H1 (cell line): ENCODE measurements around the gene ARMC7. TPM values are rescaled to one million over a fixed set of nuclear protein-coding genes. Genes with fewer than 3 reads are reported as not detected.

ENCODE experiments used
- CTCF ChIA-PET: fragments of 300-600 bp; sonication (Branson Sonifier 250); formaldehyde crosslinking; loops from one replicate; lab custom pipeline; 2021; ENCODE audit not compliant: partially characterized antibody; lab: Charles Lee
- POLR2A ChIA-PET: fragments of 300-600 bp; sonication (Branson Sonifier 250); formaldehyde crosslinking; loops from one replicate; lab custom pipeline; 2021; ENCODE audit warnings: inconsistent platforms; ENCODE audit not compliant: partially characterized antibody; lab: Charles Lee
- DNase-seq, 2 experiments: peaks; one replicate each; pipeline versions ENCODE4 v3.0.0 to v3.0.0-alpha.2; 2010 to 2022; ENCODE audit warnings: low spot score in 2 of 2, low read depth in 1 of 2, mixed read lengths in 1 of 2
- FAIRE-seq: peaks from 2 replicates; lab custom pipeline; 2011; peaks lifted over from hg19 to GRCh38; lab: Jason Lieb, UNC
- H2AFZ ChIP-seq: 2 replicates; pipeline ENCODE4 v1.8.1; 2012; ENCODE audit warnings: low read length, inconsistent platforms
- H2AK5ac ChIP-seq: 2 replicates; pipeline ENCODE4 v1.6.1; 2013; ENCODE audit warnings: low read depth, low read length
- H2BK120ac ChIP-seq: replicated peaks from 2 replicates; pipeline ENCODE3; 2013; ENCODE audit warnings: low read depth, low read length, inconsistent platforms
- H2BK12ac ChIP-seq: 2 replicates; pipeline ENCODE4 v1.6.1; 2013; ENCODE audit warnings: low read depth, low read length
- H2BK15ac ChIP-seq: 2 replicates; pipeline ENCODE4 v1.6.1; 2013; ENCODE audit warnings: low read length
- H2BK20ac ChIP-seq: 2 replicates; pipeline ENCODE4 v1.6.1; 2013; ENCODE audit warnings: low read length
- H2BK5ac ChIP-seq: 2 replicates; pipeline ENCODE4 v1.6.1; 2013; ENCODE audit warnings: low read depth, low read length
- H3K14ac ChIP-seq: 2 replicates; pipeline ENCODE4 v1.6.1; 2013; ENCODE audit warnings: inconsistent platforms; ENCODE audit not compliant: insufficient read length
- H3K18ac ChIP-seq: 2 replicates; pipeline ENCODE4 v1.6.1; 2013; ENCODE audit warnings: low read length; ENCODE audit errors: extremely low read depth
- H3K23ac ChIP-seq: 2 replicates; pipeline ENCODE4 v1.6.1; 2013; ENCODE audit warnings: inconsistent platforms; ENCODE audit not compliant: insufficient read length
- H3K23me2 ChIP-seq: 2 replicates; pipeline ENCODE4 v1.6.1; 2013; ENCODE audit warnings: low read depth, low read length
- H3K27ac ChIP-seq: 2 replicates; pipeline ENCODE4 v1.6.1; 2011; ENCODE audit warnings: low read depth, low read length, inconsistent platforms
- H3K27me3 ChIP-seq, 4 experiments: replicated peaks in 1 of 4; 1 replicate in 1 of 4; 2 replicates in 3 of 4; pipeline versions ENCODE4 v1.6.1 to v1.8.1; 2011 to 2013; ENCODE audit warnings: low read length in 3 of 4, mild to moderate bottlenecking in 3 of 4, inconsistent platforms in 2 of 4, mixed read lengths in 2 of 4, moderate library complexity in 1 of 4; ENCODE audit not compliant: control insufficient read depth in 3 of 4, insufficient read depth in 3 of 4; ENCODE audit errors: extremely low read depth in 1 of 4
- H3K36me3 ChIP-seq, 4 experiments: 2 replicates each; pipeline versions ENCODE4 v1.6.1 to v1.8.1; 2011 to 2013; ENCODE audit warnings: mild to moderate bottlenecking in 4 of 4, low read length in 3 of 4, moderate library complexity in 2 of 4, control low read depth in 1 of 4, inconsistent platforms in 1 of 4; ENCODE audit not compliant: insufficient read depth in 4 of 4, control insufficient read depth in 2 of 4
- H3K4ac ChIP-seq: replicated peaks from 2 replicates; pipeline ENCODE3; 2013; ENCODE audit warnings: low read length, low read depth, mixed read lengths, inconsistent platforms; ENCODE audit not compliant: insufficient read length
- H3K4me1 ChIP-seq, 4 experiments: replicated peaks in 1 of 4; 1 replicate in 1 of 4; 2 replicates in 3 of 4; pipeline versions ENCODE4 v1.6.1 to v1.8.1; 2011 to 2013; ENCODE audit warnings: low read length in 3 of 4, inconsistent platforms in 2 of 4, mixed read lengths in 1 of 4; ENCODE audit not compliant: insufficient read depth in 4 of 4, control insufficient read depth in 3 of 4
- H3K4me2 ChIP-seq, 2 experiments: 2 replicates each; pipeline versions ENCODE4 v1.6.1 to v1.8.1; 2011 to 2013; ENCODE audit warnings: low read depth in 2 of 2, low read length in 2 of 2, control low read depth in 1 of 2, inconsistent platforms in 1 of 2, mild to moderate bottlenecking in 1 of 2; ENCODE audit not compliant: insufficient read depth in 1 of 2
- H3K4me3 ChIP-seq, 4 experiments: fragments of 200-600, 300-600 bp in 1 of 4; sonication (generic), shearing (Covaris generic), sonication (Bioruptor Twin) in 1 of 4; 2 replicates each; pipeline versions ENCODE4 v1.5.1 to v1.8.1; 2011 to 2016; ENCODE audit warnings: low read length in 4 of 4, low read depth in 3 of 4, control low read depth in 2 of 4, inconsistent platforms in 2 of 4, mild to moderate bottlenecking in 2 of 4, mixed read lengths in 1 of 4, moderate library complexity in 1 of 4; ENCODE audit not compliant: insufficient read depth in 2 of 4; ENCODE audit errors: extremely low read depth in 1 of 4
- H3K56ac ChIP-seq: replicated peaks from 2 replicates; pipeline ENCODE3; 2013; ENCODE audit warnings: low read depth, mild to moderate bottlenecking, mixed read lengths, low read length, inconsistent platforms; ENCODE audit not compliant: insufficient read length
- H3K79me1 ChIP-seq: 2 replicates; pipeline ENCODE4 v1.6.1; 2013; ENCODE audit warnings: low read depth, low read length, control low read depth
- H3K79me2 ChIP-seq, 2 experiments: 2 replicates each; pipeline versions ENCODE4 v1.6.1 to v1.8.1; 2012 to 2013; ENCODE audit warnings: low read length in 2 of 2, mild to moderate bottlenecking in 2 of 2, inconsistent platforms in 1 of 2; ENCODE audit not compliant: insufficient read depth in 2 of 2, control insufficient read depth in 1 of 2
- H3K9ac ChIP-seq, 4 experiments: replicated peaks in 1 of 4; 1 replicate in 1 of 4; 2 replicates in 3 of 4; pipeline versions ENCODE4 v1.6.1 to v1.8.1; 2011 to 2013; ENCODE audit warnings: low read depth in 3 of 4, low read length in 3 of 4, control low read depth in 2 of 4, mild to moderate bottlenecking in 2 of 4, moderate library complexity in 2 of 4, inconsistent platforms in 1 of 4; ENCODE audit errors: extremely low read depth in 1 of 4
- H3K9me3 ChIP-seq, 2 experiments: 2 replicates each; pipeline versions ENCODE4 v1.6.1 to v1.8.1; 2012 to 2013; ENCODE audit warnings: mild to moderate bottlenecking in 2 of 2, moderate library complexity in 2 of 2, control low read depth in 1 of 2, inconsistent platforms in 1 of 2, low read depth in 1 of 2, low read length in 1 of 2, mixed read lengths in 1 of 2; ENCODE audit not compliant: insufficient read depth in 2 of 2
- H4K20me1 ChIP-seq, 2 experiments: replicated peaks in 1 of 2; 2 replicates each; pipeline versions ENCODE3 to v1.8.1; 2011 to 2013; ENCODE audit warnings: inconsistent platforms in 2 of 2, low read length in 2 of 2, mild to moderate bottlenecking in 1 of 2; ENCODE audit not compliant: insufficient read depth in 2 of 2, control insufficient read depth in 1 of 2
- H4K5ac ChIP-seq: 2 replicates; pipeline ENCODE4 v1.6.1; 2013; ENCODE audit warnings: low read length, low read depth, mixed read lengths, inconsistent platforms; ENCODE audit not compliant: insufficient read length
- H4K8ac ChIP-seq: 2 replicates; pipeline ENCODE4 v1.8.0; 2013; ENCODE audit warnings: mild to moderate bottlenecking, moderate library complexity, low read length, inconsistent platforms; ENCODE audit not compliant: insufficient read depth; ENCODE audit errors: extremely low read depth
- H4K91ac ChIP-seq: replicated peaks from 2 replicates; pipeline ENCODE3; 2013; ENCODE audit warnings: low read length, mixed read lengths, inconsistent platforms; ENCODE audit not compliant: insufficient read length
- ATF2 ChIP-seq: IDR thresholded peaks from 2 replicates; pipeline ENCODE4 v1.6.1; 2012; ENCODE audit warnings: low read length, inconsistent platforms
- SIN3A ChIP-seq, 2 experiments: IDR thresholded peaks in 1 of 2; conservative IDR thresholded peaks in 1 of 2; 2 replicates each; pipeline ENCODE4 v1.6.1; 2011 to 2012; ENCODE audit warnings: low read length in 2 of 2, improper control_type of control experiment in 1 of 2, low read depth in 1 of 2, mild to moderate bottlenecking in 1 of 2
- WGBS, 2 experiments: shearing (Covaris generic) in 1 of 2; methylation state at CpG; one replicate each; pipeline versions ENCODE4 v1.1.6 to v1.1.7; 2013 to 2015; ENCODE audit warnings: low lambda C conversion rate in 2 of 2, mixed read lengths in 2 of 2, inconsistent platforms in 1 of 2, low coverage in 1 of 2, missing lambda C conversion rate in 1 of 2; ENCODE audit not compliant: insufficient replicate concordance in 2 of 2, insufficient coverage in 1 of 2, insufficient read length in 1 of 2; ENCODE audit errors: extremely low coverage in 1 of 2, missing lambda C conversion rate in 1 of 2; 5-methylcytosine and 5-hydroxymethylcytosine counted together
- polyA plus RNA-seq, 7 experiments: library from polyadenylated mRNA; depleted of rRNA in 3 of 7; stranded (reverse) in 5 of 7; unstranded in 2 of 7; fragments of >200 nt in 5 of 7; fragments of 200-250 nt in 2 of 7; gene quantifications; 1 replicate in 5 of 7; 2 replicates in 1 of 7; 4 replicates in 1 of 7; pipeline versions ENCODE4 v1.2.1 to v1.2.3, GENCODE V29; 2011 to 2013; ENCODE audit warnings: missing spikeins in 2 of 7, mixed read lengths in 2 of 7
- total RNA-seq: library from RNA; stranded (reverse); fragmentation: NEBNext Ultra II Directional; extraction: Animal tissue kit (Norgen Biotek cat#: 25700); gene quantifications from 2 replicates; pipeline ENCODE4 v1.2.1, GENCODE V29; 2021

The ARMC7 gene
- total and polyA plus RNA-seq, 2 of the 8 experiments (the other 6 are each of a cell fraction or from before 2014, with no cell fraction given) = 9.8 to 13.6 TPM

GRCh38 chr17:75111777-75112335, 2.1 kb downstream of the ARMC7 start:
- peaks cover 0 to 2% (median under 1%) of the 10 kb centered on the region in 4 experiments; a peak in 3 of 7 replicates for H3K4me1 ChIP-seq
- no peak overlapping the region for H3K23ac ChIP-seq
- H4K8ac ChIP-seq = no peak overlapping the region
- no peak overlapping the region for H3K56ac ChIP-seq
- no peaks in the 10 kb centered on the region for H3K36me3 ChIP-seq
- no peak overlapping the region for H2BK12ac ChIP-seq
- H2BK5ac ChIP-seq = no peak overlapping the region
- H2BK15ac ChIP-seq = no peak overlapping the region
- TF ChIP-seq SIN3A (conservative IDR thresholded peaks at IDR 0.05 in 1 of 2, IDR thresholded peaks at IDR 0.05 in 1 of 2; ENCODE audit: low read depth in 1 of 2, low read length in 2 of 2) (no peak), ATF2 (no peak)
- H3K4me3 ChIP-seq = no peak overlapping the region
- H3K9me3 ChIP-seq = no peaks in the 10 kb centered on the region
- FAIRE-seq (no peak), DNase-seq (no peak)
- no peak overlapping the region for H2BK20ac ChIP-seq
- no peak overlapping the region for H3K4me2 ChIP-seq
- no peak overlapping the region for H3K14ac ChIP-seq
- H2BK120ac ChIP-seq = no peak overlapping the region
- H3K4ac ChIP-seq = no peak overlapping the region
- no peaks in the 10 kb centered on the region for H4K20me1 ChIP-seq
- H3K79me2 ChIP-seq = peaks cover 0 to 3% of the 10 kb centered on the region in 2 experiments; a peak in 1 of 4 replicates
- no peak overlapping the region for H3K18ac ChIP-seq
- ChIA-PET CTCF (interaction anchor here (0.6 to 9.6 kb wide), 7 partner anchors 15 to 70 kb away, joined by 3 to 239 read pairs (median 4); partner anchors contain the start of gene NT5C), POLR2A (interaction anchor here (2.0 kb wide), 1 partner anchor 24 kb away, joined by 7 read pairs; the partner anchor contains the start of gene SLC16A5)
- H4K91ac ChIP-seq = no peak overlapping the region
- H2AFZ ChIP-seq = no peak overlapping the region
- H4K5ac ChIP-seq = no peak overlapping the region
- H3K27ac ChIP-seq = no peak overlapping the region
- no peak overlapping the region for H3K9ac ChIP-seq
- H3K27me3 ChIP-seq = no peaks in the 10 kb centered on the region
- peaks cover 12% of the 10 kb centered on the region; the same call in 1 of the 2 replicates for H3K23me2 ChIP-seq
- H2AK5ac ChIP-seq = no peak overlapping the region
- WGBS, 2 experiments = 96% methylated on average over 7 of the region's 7 CpGs; no CpG with 5 or more reads in 1 of the 2 experiments
- H3K79me1 ChIP-seq = peaks cover 5% of the 10 kb centered on the region; the same call in 1 of the 2 replicates
